SK-N-SH (cell line): ENCODE measurements around the gene DDX4. TPM values are rescaled to one million over a fixed set of nuclear protein-coding genes. Genes with fewer than 3 reads are reported as not detected.

Source experiments
- CTCF ChIA-PET: fragments of 300-600, 350-600 bp; formaldehyde crosslinking; extraction: SDS; loops from one replicate; lab custom pipeline; 2021; lab: Yijun Ruan, JAX
- POLR2A ChIA-PET: fragments of 350-600 bp; sonication (Branson Sonifier 250); formaldehyde crosslinking; extraction: SDS; loops from one replicate; lab custom pipeline; 2020; ENCODE audit warnings: antibody characterized with exemption, inconsistent platforms; lab: Yijun Ruan, JAX
- DNase-seq: peaks from one replicate; pipeline ENCODE4 v3.0.0; 2012
- H2AFZ ChIP-seq: fragments of 200-600 bp; sonication (generic); 2 replicates; pipeline ENCODE4 v1.8.1; 2016; ENCODE audit warnings: antibody characterized with exemption, mild to moderate bottlenecking, low read depth
- H3F3A ChIP-seq: fragments of 200-600 bp; sonication (generic); replicated peaks from 2 replicates; pipeline ENCODE3; 2016; ENCODE audit warnings: antibody characterized with exemption, mild to moderate bottlenecking; ENCODE audit not compliant: insufficient read depth
- H3K27ac ChIP-seq, 2 experiments: fragments of 200-500 bp in 1 of 2; fragments of 200-600 bp in 1 of 2; sonication (Bioruptor generic) in 1 of 2; sonication (generic), shearing (Covaris generic) in 1 of 2; 2 replicates each; pipeline versions ENCODE4 v1.5.1 to v1.6.1; 2014 to 2016; ENCODE audit warnings: low read depth in 2 of 2, inconsistent platforms in 1 of 2, low read length in 1 of 2, mild to moderate bottlenecking in 1 of 2, mixed read lengths in 1 of 2
- H3K27me3 ChIP-seq: fragments of 200-600 bp; sonication (generic), shearing (Covaris generic); 2 replicates; pipeline ENCODE4 v1.6.1; 2016; ENCODE audit warnings: mixed run types; ENCODE audit not compliant: insufficient read depth
- H3K36me3 ChIP-seq, 2 experiments: fragments of 200-500 bp in 1 of 2; fragments of 200-600 bp in 1 of 2; sonication (Bioruptor generic) in 1 of 2; sonication (generic) in 1 of 2; replicated peaks in 1 of 2; 2 replicates each; pipeline versions ENCODE3 to v1.5.1; 2014 to 2016; ENCODE audit warnings: low read length in 1 of 2, mild to moderate bottlenecking in 1 of 2; ENCODE audit not compliant: insufficient read depth in 2 of 2, control insufficient read depth in 1 of 2
- H3K4me1 ChIP-seq, 2 experiments: fragments of 200-500 bp in 1 of 2; fragments of 200-600 bp in 1 of 2; sonication (Bioruptor generic) in 1 of 2; sonication (generic), shearing (Covaris generic) in 1 of 2; 2 replicates each; pipeline versions ENCODE4 v1.5.1 to v1.6.1; 2014 to 2016; ENCODE audit warnings: low read depth in 1 of 2, low read length in 1 of 2, mixed run types in 1 of 2; ENCODE audit not compliant: insufficient read depth in 2 of 2, control insufficient read depth in 1 of 2
- H3K4me2 ChIP-seq: fragments of 200-600 bp; sonication (generic), shearing (Covaris generic); 2 replicates; pipeline ENCODE4 v1.6.1; 2017; ENCODE audit warnings: mixed run types
- H3K4me3 ChIP-seq, 2 experiments: fragments of 200-500 bp in 1 of 2; fragments of 200-600 bp in 1 of 2; sonication (Bioruptor generic) in 1 of 2; sonication (generic), shearing (Covaris generic) in 1 of 2; 2 replicates each; pipeline versions ENCODE4 v1.5.1 to v1.8.1; 2014 to 2016; ENCODE audit warnings: low read depth in 2 of 2, inconsistent platforms in 1 of 2, low read length in 1 of 2, mild to moderate bottlenecking in 1 of 2, mixed read lengths in 1 of 2, moderate library complexity in 1 of 2
- H3K79me2 ChIP-seq: fragments of 200-600 bp; sonication (generic); 2 replicates; pipeline ENCODE4 v1.8.1; 2017; ENCODE audit warnings: mild to moderate bottlenecking; ENCODE audit not compliant: insufficient read depth
- H3K9ac ChIP-seq: fragments of 200-600 bp; sonication (generic); 2 replicates; pipeline ENCODE4 v1.6.1; 2017; ENCODE audit warnings: mixed run types
- H3K9me2 ChIP-seq: fragments of 200-600 bp; sonication (generic); 2 replicates; pipeline ENCODE4 v1.6.1; 2017; ENCODE audit warnings: mixed run types
- H3K9me3 ChIP-seq: fragments of 200-600 bp; sonication (generic); 2 replicates; pipeline ENCODE4 v1.6.1; 2017; ENCODE audit warnings: mixed run types, mild to moderate bottlenecking, moderate library complexity
- H4K20me1 ChIP-seq: fragments of 200-600 bp; sonication (generic); 2 replicates; pipeline ENCODE4 v1.6.1; 2017; ENCODE audit warnings: mild to moderate bottlenecking, mixed run types; ENCODE audit not compliant: insufficient read depth
- ELF1 ChIP-seq: IDR thresholded peaks from 2 replicates; pipeline ENCODE4 v1.4.0; 2012
- EP300 ChIP-seq, 2 experiments: IDR thresholded peaks; 2 replicates each; pipeline versions ENCODE4 v1.4.0 to v1.6.1; 2012; ENCODE audit warnings: borderline replicate concordance in 1 of 2, low read depth in 1 of 2, low read length in 1 of 2
- FOXJ3 ChIP-seq: sonication (generic); formaldehyde crosslinking; IDR thresholded peaks from 2 replicates; pipeline ENCODE4 v1.5.1; 2020; ENCODE audit warnings: mild to moderate bottlenecking, missing genetic modification reagents
- FOXM1 ChIP-seq: IDR thresholded peaks from 2 replicates; pipeline ENCODE4 v1.4.0; 2012; ENCODE audit warnings: low read depth, mild to moderate bottlenecking
- GABPA ChIP-seq: IDR thresholded peaks from 2 replicates; pipeline ENCODE4 v1.4.0; 2012; ENCODE audit warnings: low read depth, mild to moderate bottlenecking
- GATA2 ChIP-seq: sonication (generic); formaldehyde crosslinking; IDR thresholded peaks from 2 replicates; pipeline ENCODE4 v1.5.0; 2020; ENCODE audit warnings: mild to moderate bottlenecking, missing genetic modification reagents
- JUND ChIP-seq: IDR thresholded peaks from 2 replicates; pipeline ENCODE4 v1.4.0; 2012
- NFIC ChIP-seq: IDR thresholded peaks from 2 replicates; pipeline ENCODE4 v1.4.0; 2012; ENCODE audit warnings: borderline replicate concordance
- NRF1 ChIP-seq: IDR thresholded peaks from 2 replicates; pipeline ENCODE4 v1.6.1; 2012; ENCODE audit warnings: low read depth, mild to moderate bottlenecking, low read length
- RAD21 ChIP-seq: IDR thresholded peaks from 2 replicates; pipeline ENCODE4 v1.6.1; 2012; ENCODE audit warnings: mild to moderate bottlenecking, low read length
- SMC3 ChIP-seq: IDR thresholded peaks from 2 replicates; pipeline ENCODE4 v1.6.1; 2012; ENCODE audit warnings: low read depth, low read length, improper control_type of control experiment
- TAF1 ChIP-seq: IDR thresholded peaks from 2 replicates; pipeline ENCODE4 v1.6.1; 2012; ENCODE audit warnings: low read depth, mild to moderate bottlenecking, low read length, moderate library complexity, borderline replicate concordance
- YY1 ChIP-seq: IDR thresholded peaks from 2 replicates; pipeline ENCODE4 v1.4.0; 2012; ENCODE audit warnings: low read depth, mild to moderate bottlenecking
- WGBS: methylation state at CpG from one replicate; pipeline ENCODE4 v1.1.6; 2017; ENCODE audit warnings: low lambda C conversion rate; 5-methylcytosine and 5-hydroxymethylcytosine counted together
- polyA plus RNA-seq, 3 experiments: library from polyadenylated mRNA; depleted of rRNA; stranded (reverse); fragments of >200 nt; gene quantifications; 2 replicates each; pipeline ENCODE4 v1.2.3, GENCODE V29; 2012
- TF ChIP-seq, protein P1 (sequence below): IDR thresholded peaks from 2 replicates; pipeline ENCODE4; 2012
- TF ChIP-seq, protein P2 (sequence below): IDR thresholded peaks from 2 replicates; pipeline ENCODE4 v1.6.1; 2012; ENCODE audit warnings: mild to moderate bottlenecking, low read depth, low read length, moderate library complexity

The DDX4 gene
- polyA plus RNA-seq, 1 of the 3 experiments (the other 2 are of a cell fraction): not detected

DNA sequence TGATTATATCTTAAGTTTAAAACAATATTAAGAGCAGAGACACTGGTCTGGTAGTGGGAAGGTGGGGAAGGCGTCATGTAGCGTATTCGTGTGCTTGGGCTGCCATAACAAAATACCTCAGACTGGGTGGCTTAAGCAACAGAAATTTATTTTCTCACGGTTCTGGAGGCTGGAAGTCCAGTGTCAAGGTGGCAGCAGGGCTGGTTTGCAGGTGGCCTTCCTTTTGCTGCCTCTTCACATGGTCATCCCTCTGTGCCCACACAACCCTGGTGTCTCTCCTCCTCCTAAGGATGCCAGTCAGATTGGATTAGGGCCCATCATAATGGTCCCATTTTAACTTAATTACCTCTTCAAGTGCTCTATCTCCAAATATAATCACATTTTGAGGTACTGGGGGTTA lies 122.8 kb downstream of the DDX4 start:
- CTCF ChIA-PET: no interaction called here
- no peaks in the 10 kb centered on the region for H3K4me1 ChIP-seq
- no peak overlapping the region for H3K4me2 ChIP-seq
- WGBS: 66% methylated on average over 4 of the region's 4 CpGs
- no peak overlapping the region for H2AFZ ChIP-seq
- H3K9me2 ChIP-seq: no peaks in the 10 kb centered on the region
- no peaks in the 10 kb centered on the region for H3K36me3 ChIP-seq
- no peaks in the 10 kb centered on the region for H4K20me1 ChIP-seq
- no peaks in the 10 kb centered on the region for H3K79me2 ChIP-seq
- no peak overlapping the region for H3K9ac ChIP-seq
- no peak overlapping the region for H3K4me3 ChIP-seq
- POLR2A ChIA-PET: no interaction called here
- TF ChIP-seq GATA2 (CRISPR knock-in tag) (no peak), NFIC (no peak), ELF1 (no peak), NRF1 (no peak), TAF1 (no peak), FOXJ3 (CRISPR knock-in tag) (no peak), JUND (no peak), SMC3 (no peak), RAD21 (no peak), YY1 (no peak), FOXM1 (no peak), EP300 (IDR thresholded peaks at IDR 0.05; ENCODE audit: borderline replicate concordance in 1 of 2, low read depth in 1 of 2, low read length in 1 of 2) (no peak), GABPA (no peak)
- TF ChIP-seq, protein P1, sequence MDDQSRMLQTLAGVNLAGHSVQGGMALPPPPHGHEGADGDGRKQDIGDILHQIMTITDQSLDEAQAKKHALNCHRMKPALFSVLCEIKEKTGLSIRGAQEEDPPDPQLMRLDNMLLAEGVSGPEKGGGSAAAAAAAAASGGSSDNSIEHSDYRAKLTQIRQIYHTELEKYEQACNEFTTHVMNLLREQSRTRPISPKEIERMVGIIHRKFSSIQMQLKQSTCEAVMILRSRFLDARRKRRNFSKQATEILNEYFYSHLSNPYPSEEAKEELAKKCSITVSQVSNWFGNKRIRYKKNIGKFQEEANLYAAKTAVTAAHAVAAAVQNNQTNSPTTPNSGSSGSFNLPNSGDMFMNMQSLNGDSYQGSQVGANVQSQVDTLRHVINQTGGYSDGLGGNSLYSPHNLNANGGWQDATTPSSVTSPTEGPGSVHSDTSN: no peak
- TF ChIP-seq, protein P2, sequence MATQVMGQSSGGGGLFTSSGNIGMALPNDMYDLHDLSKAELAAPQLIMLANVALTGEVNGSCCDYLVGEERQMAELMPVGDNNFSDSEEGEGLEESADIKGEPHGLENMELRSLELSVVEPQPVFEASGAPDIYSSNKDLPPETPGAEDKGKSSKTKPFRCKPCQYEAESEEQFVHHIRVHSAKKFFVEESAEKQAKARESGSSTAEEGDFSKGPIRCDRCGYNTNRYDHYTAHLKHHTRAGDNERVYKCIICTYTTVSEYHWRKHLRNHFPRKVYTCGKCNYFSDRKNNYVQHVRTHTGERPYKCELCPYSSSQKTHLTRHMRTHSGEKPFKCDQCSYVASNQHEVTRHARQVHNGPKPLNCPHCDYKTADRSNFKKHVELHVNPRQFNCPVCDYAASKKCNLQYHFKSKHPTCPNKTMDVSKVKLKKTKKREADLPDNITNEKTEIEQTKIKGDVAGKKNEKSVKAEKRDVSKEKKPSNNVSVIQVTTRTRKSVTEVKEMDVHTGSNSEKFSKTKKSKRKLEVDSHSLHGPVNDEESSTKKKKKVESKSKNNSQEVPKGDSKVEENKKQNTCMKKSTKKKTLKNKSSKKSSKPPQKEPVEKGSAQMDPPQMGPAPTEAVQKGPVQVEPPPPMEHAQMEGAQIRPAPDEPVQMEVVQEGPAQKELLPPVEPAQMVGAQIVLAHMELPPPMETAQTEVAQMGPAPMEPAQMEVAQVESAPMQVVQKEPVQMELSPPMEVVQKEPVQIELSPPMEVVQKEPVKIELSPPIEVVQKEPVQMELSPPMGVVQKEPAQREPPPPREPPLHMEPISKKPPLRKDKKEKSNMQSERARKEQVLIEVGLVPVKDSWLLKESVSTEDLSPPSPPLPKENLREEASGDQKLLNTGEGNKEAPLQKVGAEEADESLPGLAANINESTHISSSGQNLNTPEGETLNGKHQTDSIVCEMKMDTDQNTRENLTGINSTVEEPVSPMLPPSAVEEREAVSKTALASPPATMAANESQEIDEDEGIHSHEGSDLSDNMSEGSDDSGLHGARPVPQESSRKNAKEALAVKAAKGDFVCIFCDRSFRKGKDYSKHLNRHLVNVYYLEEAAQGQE: no peak
- TF ChIP-seq, all 33 proteins: peak for 0
- H3K9me3 ChIP-seq: no peaks in the 10 kb centered on the region
- DNase-seq: no peak
- no peaks in the 10 kb centered on the region for H3K27me3 ChIP-seq
- no peak overlapping the region for H3K27ac ChIP-seq
- no peaks in the 10 kb centered on the region for H3F3A ChIP-seq
